ENCODE data around the gene FALEC. TPM values are rescaled to one million over a fixed set of nuclear protein-coding genes. Genes with fewer than 3 reads are reported as not detected.

The FALEC gene
- total RNA-seq, 2 experiments from 2014 or later: not detected

DNA sequence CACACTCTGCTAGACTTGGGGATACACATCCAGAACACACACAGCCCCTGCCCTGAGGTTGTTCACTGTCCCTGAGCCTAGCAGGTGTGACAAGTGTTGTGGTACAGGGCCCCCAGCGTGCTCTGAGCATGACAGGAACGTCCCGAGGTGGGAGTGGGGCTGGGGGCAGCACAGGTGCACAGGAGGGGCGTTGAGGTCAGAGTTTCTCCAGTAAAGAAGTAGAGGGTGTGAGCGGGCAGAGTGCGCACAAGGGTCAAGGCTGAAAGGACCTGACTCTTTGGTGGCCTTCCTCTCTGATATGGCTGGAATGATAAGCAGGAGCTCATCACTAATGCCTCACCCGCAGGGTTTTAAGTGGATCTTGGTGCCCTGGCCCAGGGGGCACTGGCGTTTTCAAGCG lies 1.3 kb upstream of the FALEC start:
- H3K27ac Mint-ChIP-seq: no peak overlapping the region
- H3K9me3 Mint-ChIP-seq: no peaks in the 10 kb centered on the region
- CTCF ChIA-PET: interaction anchor here (4.0 to 5.5 kb wide), 2 partner anchors 18 to 259 kb away, joined by 25 to 30 read pairs; no protein-coding TSS in a partner anchor
- H3K27me3 Mint-ChIP-seq: no peaks in the 10 kb centered on the region
- intact Hi-C loops (cut with micrococcal nuclease): loop anchor here (10.0 kb wide), 1 partner anchor 49 kb away; no protein-coding TSS in a partner anchor
- no peak for DNase-seq
- no peaks in the 10 kb centered on the region for H3K36me3 Mint-ChIP-seq (ENCODE audit: low read depth)
- H3K4me3 Mint-ChIP-seq: peak overlapping the region; percentile 92
- TF ChIP-seq, protein P1, sequence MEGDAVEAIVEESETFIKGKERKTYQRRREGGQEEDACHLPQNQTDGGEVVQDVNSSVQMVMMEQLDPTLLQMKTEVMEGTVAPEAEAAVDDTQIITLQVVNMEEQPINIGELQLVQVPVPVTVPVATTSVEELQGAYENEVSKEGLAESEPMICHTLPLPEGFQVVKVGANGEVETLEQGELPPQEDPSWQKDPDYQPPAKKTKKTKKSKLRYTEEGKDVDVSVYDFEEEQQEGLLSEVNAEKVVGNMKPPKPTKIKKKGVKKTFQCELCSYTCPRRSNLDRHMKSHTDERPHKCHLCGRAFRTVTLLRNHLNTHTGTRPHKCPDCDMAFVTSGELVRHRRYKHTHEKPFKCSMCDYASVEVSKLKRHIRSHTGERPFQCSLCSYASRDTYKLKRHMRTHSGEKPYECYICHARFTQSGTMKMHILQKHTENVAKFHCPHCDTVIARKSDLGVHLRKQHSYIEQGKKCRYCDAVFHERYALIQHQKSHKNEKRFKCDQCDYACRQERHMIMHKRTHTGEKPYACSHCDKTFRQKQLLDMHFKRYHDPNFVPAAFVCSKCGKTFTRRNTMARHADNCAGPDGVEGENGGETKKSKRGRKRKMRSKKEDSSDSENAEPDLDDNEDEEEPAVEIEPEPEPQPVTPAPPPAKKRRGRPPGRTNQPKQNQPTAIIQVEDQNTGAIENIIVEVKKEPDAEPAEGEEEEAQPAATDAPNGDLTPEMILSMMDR (IDR thresholded peaks at IDR 0.05): no peak
- ATAC-seq: no peak
- POLR2A ChIA-PET: interaction anchor here (1.0 to 1.4 kb wide), 2 partner anchors 11 to 17 kb away, joined by 3 read pairs; no protein-coding TSS in a partner anchor
- peaks cover 12% of the 10 kb centered on the region for H3K4me1 Mint-ChIP-seq (ENCODE audit: low read depth)

GRCh38 chr1:150514913-150515327 lies 632 bp upstream of the FALEC start:
- POLR2A ChIA-PET: interaction anchor here (0.6 to 1.4 kb wide), 4 partner anchors 11 to 466 kb away, joined by 3 to 6 read pairs (median 4); no protein-coding TSS in a partner anchor
- CTCF ChIA-PET: interaction anchor here (0.6 to 5.5 kb wide), 6 partner anchors 17 to 260 kb away, joined by 3 to 30 read pairs (median 16); no protein-coding TSS in a partner anchor
- ATAC-seq: no peak

DNA sequence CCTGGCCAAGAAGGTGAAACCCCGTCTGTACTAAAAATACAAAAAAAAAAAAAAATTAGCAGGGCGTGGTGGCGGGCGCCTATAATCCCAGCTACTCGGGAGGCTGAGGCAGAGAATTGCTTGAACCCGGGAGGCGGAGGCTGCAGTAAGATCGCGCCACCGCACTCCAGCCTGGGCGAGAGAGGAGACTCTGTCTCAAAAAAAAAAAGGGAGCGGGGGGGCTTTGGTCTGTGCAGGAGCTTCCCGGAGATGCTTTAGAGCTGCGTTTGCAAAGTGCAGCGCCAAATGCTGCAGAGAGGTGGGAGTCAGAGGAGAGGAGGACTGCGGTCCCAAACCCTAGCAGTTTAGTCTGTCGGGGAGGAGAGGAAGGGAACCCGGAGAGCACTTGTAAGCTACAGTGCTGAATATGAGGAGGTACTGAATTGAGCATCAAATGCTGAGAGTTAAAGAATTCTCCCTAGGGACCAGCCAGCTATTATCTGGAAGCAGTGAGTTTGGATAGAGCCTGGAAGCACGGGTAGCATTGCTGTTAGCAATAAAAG lies 569 bp downstream of the FALEC start:
- DNase-seq: peak; percentile 27
- ChIA-PET POLR2A (interaction anchor here (0.5 to 0.8 kb wide), 3 partner anchors 20 to 51 kb away, joined by 3 read pairs; partner anchors contain the start of gene TARS2), CTCF (interaction anchor here (0.8 to 5.5 kb wide), 12 partner anchors 15 to 261 kb away, joined by 3 to 30 read pairs (median 4); no protein-coding TSS in a partner anchor)
- H3K9me3 Mint-ChIP-seq: no peaks in the 10 kb centered on the region
- intact Hi-C loops (cut with micrococcal nuclease): loop anchor here (10.0 kb wide), 1 partner anchor 51 kb away; no protein-coding TSS in a partner anchor
- no peaks in the 10 kb centered on the region for H3K36me3 Mint-ChIP-seq (ENCODE audit: low read depth)
- ATAC-seq: peak; percentile 5
- H3K4me1 Mint-ChIP-seq (ENCODE audit: low read depth): peaks cover 12% of the 10 kb centered on the region
- TF ChIP-seq, protein P1 (IDR thresholded peaks at IDR 0.05): no peak
- no peak overlapping the region for H3K27ac Mint-ChIP-seq
- H3K27me3 Mint-ChIP-seq: no peaks in the 10 kb centered on the region
- H3K4me3 Mint-ChIP-seq: peak overlapping the region; percentile 92

More at GRCh38 chr1:150514913-150515327, 632 bp upstream of the FALEC start:
- Mint-ChIP-seq H3K9me3 (no peaks in the 10 kb centered on the region), H3K36me3 (ENCODE audit: low read depth) (no peaks in the 10 kb centered on the region), H3K4me3 (peak overlapping the region; percentile 92), H3K27me3 (no peaks in the 10 kb centered on the region), H3K27ac (no peak overlapping the region), H3K4me1 (ENCODE audit: low read depth) (peaks cover 12% of the 10 kb centered on the region)
- intact Hi-C loops (cut with micrococcal nuclease): loop anchor here (10.0 kb wide), 1 partner anchor 50 kb away; no protein-coding TSS in a partner anchor
- no peak for DNase-seq
- TF ChIP-seq, protein P1 (IDR thresholded peaks at IDR 0.05): no peak

- H3K4me1 Mint-ChIP-seq (ENCODE audit: low read depth): peaks cover 12% of the 10 kb centered on the region
- peak overlapping the region; percentile 92 for H3K4me3 Mint-ChIP-seq
- no peak for ATAC-seq
- ChIA-PET CTCF (interaction anchor here (0.8 to 5.5 kb wide), 12 partner anchors 15 to 261 kb away, joined by 3 to 30 read pairs (median 4); no protein-coding TSS in a partner anchor), POLR2A (interaction anchor here (0.7 kb wide), 1 partner anchor 20 kb away, joined by 3 read pairs; no protein-coding TSS in a partner anchor)
- H3K27ac Mint-ChIP-seq: no peak overlapping the region
- TF ChIP-seq, protein P1 (IDR thresholded peaks at IDR 0.05): peak; percentile 30
- H3K9me3 Mint-ChIP-seq: no peaks in the 10 kb centered on the region
- DNase-seq: peak; percentile 14
- no peaks in the 10 kb centered on the region for H3K27me3 Mint-ChIP-seq
- H3K36me3 Mint-ChIP-seq (ENCODE audit: low read depth): no peaks in the 10 kb centered on the region
- intact Hi-C loops (cut with micrococcal nuclease): loop anchor here (10.0 kb wide), 1 partner anchor 52 kb away; no protein-coding TSS in a partner anchor
Measured at GRCh38 chr1:150516616-150517015, 1.1 kb downstream of the FALEC start.

All from activated CD8-positive, alpha-beta T cell treated with anti-CD3 and anti-CD28 coated beads for 36 hours (primary cell).